GM10248 (cell line): ENCODE measurements around the gene PCDHB16.
"Not testable (repeated sequence)": the region's sequence is repeated elsewhere in the genome, so short reads cannot be mapped to it uniquely, and the experiment has no call there.

ENCODE experiments used
- CTCF ChIA-PET: fragments of 300-600 bp; sonication (Branson Sonifier 250); formaldehyde crosslinking; extraction: SDS; loops from one replicate; lab custom pipeline; 2021; ENCODE audit warnings: antibody characterized with exemption; lab: Yijun Ruan, JAX
- POLR2A ChIA-PET: fragments of 350-650 bp; sonication (Branson Sonifier 250); formaldehyde crosslinking; extraction: SDS; loops from one replicate; lab custom pipeline; 2020; ENCODE audit warnings: antibody characterized with exemption; lab: Yijun Ruan, JAX
- DNase-seq: peaks from one replicate; pipeline ENCODE4 v3.0.0; 2012; ENCODE audit errors: extremely low spot score
- TF ChIP-seq, protein P1 (sequence below): IDR thresholded peaks from 2 replicates; pipeline ENCODE4 v1.5.1; 2012; ENCODE audit warnings: mild to moderate bottlenecking, low read depth; ENCODE audit errors: extremely low read depth, missing control alignments, control extremely low read depth

PCDHB16 gene

GRCh38 chr5:141223112-141223783 lies 41.1 kb downstream of the PCDHB16 start, which contains the start of gene PCDHB14:
TSS of gene PCDHB14 (plus strand) at chr5:141223343. CDS start at chr5:141223506, 163 bp downstream.
- POLR2A ChIA-PET = no interaction called here
- TF ChIP-seq, protein P1, sequence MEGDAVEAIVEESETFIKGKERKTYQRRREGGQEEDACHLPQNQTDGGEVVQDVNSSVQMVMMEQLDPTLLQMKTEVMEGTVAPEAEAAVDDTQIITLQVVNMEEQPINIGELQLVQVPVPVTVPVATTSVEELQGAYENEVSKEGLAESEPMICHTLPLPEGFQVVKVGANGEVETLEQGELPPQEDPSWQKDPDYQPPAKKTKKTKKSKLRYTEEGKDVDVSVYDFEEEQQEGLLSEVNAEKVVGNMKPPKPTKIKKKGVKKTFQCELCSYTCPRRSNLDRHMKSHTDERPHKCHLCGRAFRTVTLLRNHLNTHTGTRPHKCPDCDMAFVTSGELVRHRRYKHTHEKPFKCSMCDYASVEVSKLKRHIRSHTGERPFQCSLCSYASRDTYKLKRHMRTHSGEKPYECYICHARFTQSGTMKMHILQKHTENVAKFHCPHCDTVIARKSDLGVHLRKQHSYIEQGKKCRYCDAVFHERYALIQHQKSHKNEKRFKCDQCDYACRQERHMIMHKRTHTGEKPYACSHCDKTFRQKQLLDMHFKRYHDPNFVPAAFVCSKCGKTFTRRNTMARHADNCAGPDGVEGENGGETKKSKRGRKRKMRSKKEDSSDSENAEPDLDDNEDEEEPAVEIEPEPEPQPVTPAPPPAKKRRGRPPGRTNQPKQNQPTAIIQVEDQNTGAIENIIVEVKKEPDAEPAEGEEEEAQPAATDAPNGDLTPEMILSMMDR = no peak
- CTCF ChIA-PET = interaction anchor here (0.9 to 1.6 kb wide), 6 partner anchors 23 to 341 kb away, joined by 3 to 8 read pairs (median 3); partner anchors contain the start of genes PCDHB11, PCDHGA10 and PCDHGB1
- no peak for DNase-seq

- DNase-seq, CTCF ChIA-PET, POLR2A ChIA-PET: not testable (repeated sequence)
Observed at GRCh38 chr5:141224844-141225243, 42.7 kb downstream of the PCDHB16 start.

- DNase-seq, POLR2A ChIA-PET: not testable (repeated sequence)
- CTCF ChIA-PET = interaction anchor here (1.5 kb wide), 1 partner anchor 95 kb away, joined by 3 read pairs; no protein-coding TSS in a partner anchor
Observed at GRCh38 chr5:141225421-141225820, 43.2 kb downstream of the PCDHB16 start.

- ChIA-PET CTCF (interaction anchor here (1.1 kb wide), 1 partner anchor 20 kb away, joined by 3 read pairs; no protein-coding TSS in a partner anchor), POLR2A (no interaction called here)
- DNase-seq = no peak
- TF ChIP-seq, protein P1 = no peak
Observed at GRCh38 chr5:141234109-141234667, 52.0 kb downstream of the PCDHB16 start.
